K562 (cell line): ENCODE results near the gene POSTN. TPM values are rescaled to one million over a fixed set of nuclear protein-coding genes. Genes with fewer than 3 reads are reported as not detected.

ENCODE experiments used
- ATAC-seq: fragments of 200-7000 bp; cut with Tn5 transposase; 3 replicates; pipeline ENCODE4 v1.9.1; 2020; ENCODE audit warnings: moderate library complexity
- BruUV-seq: library from RNA; stranded (reverse); fragments of 400-500 nt; replicated peaks from 2 replicates; lab custom pipeline; 2021; lab: Mats Ljungman, UMichigan
- CTCF ChIA-PET: fragments of 300-600 bp; formaldehyde crosslinking; extraction: SDS; loops from one replicate; lab custom pipeline; 2021; ENCODE audit warnings: low intra/inter-chr PET ratio; lab: Yijun Ruan, JAX
- POLR2A ChIA-PET: fragments of 300-600, 350-650 bp; sonication (Branson Sonifier 250); formaldehyde crosslinking; extraction: SDS; loops from one replicate; lab custom pipeline; 2021; ENCODE audit warnings: antibody characterized with exemption, inconsistent platforms; lab: Yijun Ruan, JAX
- DNase-seq, 4 experiments: peaks; one replicate each; pipeline versions ENCODE4 v3.0.0 to v3.0.0-alpha.2; 2011 to 2018; ENCODE audit warnings: low spot score in 3 of 4, mixed read lengths in 3 of 4; ENCODE audit errors: extremely low read depth in 1 of 4
- FAIRE-seq: peaks from 2 replicates; lab custom pipeline; 2011; peaks lifted over from hg19 to GRCh38; lab: Jason Lieb, UNC
- H2AFZ ChIP-seq: 2 replicates; pipeline ENCODE4 v1.6.0; 2011; ENCODE audit warnings: low read depth, low read length, control low read depth, inconsistent platforms
- H3K27ac ChIP-seq: fragments of 200-600 bp; 3 replicates; pipeline ENCODE4 v1.8.0; 2011; ENCODE audit warnings: low read depth, mild to moderate bottlenecking, control low read depth, inconsistent platforms, low read length, moderate library complexity, mixed read lengths; ENCODE audit errors: extremely low read depth
- H3K27me3 ChIP-seq, 2 experiments: fragments of 300-600 bp in 1 of 2; 2 replicates in 1 of 2; 3 replicates in 1 of 2; pipeline versions ENCODE4 v1.6.0 to v1.8.0; 2011; ENCODE audit warnings: inconsistent platforms in 2 of 2, low read length in 2 of 2, mild to moderate bottlenecking in 1 of 2, mixed read lengths in 1 of 2, moderate library complexity in 1 of 2; ENCODE audit not compliant: control insufficient read depth in 2 of 2, insufficient read depth in 2 of 2
- H3K36me3 ChIP-seq: fragments of 300-600 bp; 3 replicates; pipeline ENCODE4 v1.8.0; 2011; ENCODE audit warnings: mild to moderate bottlenecking, low read length, inconsistent platforms; ENCODE audit not compliant: control insufficient read depth, insufficient read depth
- H3K4me1 ChIP-seq, 2 experiments: fragments of 200-600 bp in 1 of 2; replicated peaks in 1 of 2; 2 replicates in 1 of 2; 3 replicates in 1 of 2; pipeline versions ENCODE4 v1.5.1 to v1.8.0; 2011; ENCODE audit warnings: inconsistent platforms in 2 of 2, low read length in 2 of 2, mild to moderate bottlenecking in 1 of 2, mixed read lengths in 1 of 2, moderate library complexity in 1 of 2; ENCODE audit not compliant: control insufficient read depth in 2 of 2, insufficient read depth in 2 of 2
- H3K4me2 ChIP-seq: 2 replicates; pipeline ENCODE4 v1.6.1; 2011; ENCODE audit warnings: low read length, control low read depth, inconsistent platforms, mixed read lengths; ENCODE audit not compliant: insufficient read depth
- H3K4me3 ChIP-seq: fragments of 200-600 bp; sonication (generic), shearing (Covaris generic); 2 replicates; pipeline ENCODE4 v1.5.1; 2016; ENCODE audit warnings: control low read depth, inconsistent platforms
- H3K79me2 ChIP-seq: fragments of 200-600 bp; 3 replicates; pipeline ENCODE4 v1.8.0; 2011; ENCODE audit warnings: low read length, inconsistent platforms; ENCODE audit not compliant: control insufficient read depth, insufficient read depth
- H3K9ac ChIP-seq, 2 experiments: 2 replicates each; pipeline versions ENCODE4 v1.6.0 to v1.6.1; 2011; ENCODE audit warnings: low read depth in 2 of 2, low read length in 2 of 2, control low read depth in 1 of 2, inconsistent platforms in 1 of 2, mild to moderate bottlenecking in 1 of 2, mixed read lengths in 1 of 2; ENCODE audit not compliant: insufficient read depth in 1 of 2
- H3K9me1 ChIP-seq: one replicate; pipeline ENCODE4 v1.6.0; 2011; ENCODE audit warnings: inconsistent platforms, mild to moderate bottlenecking, low read length, moderate library complexity; ENCODE audit not compliant: control insufficient read depth, insufficient read depth
- H3K9me3 ChIP-seq: replicated peaks from 2 replicates; pipeline ENCODE4 v1.5.1; 2011; ENCODE audit warnings: low read depth, low read length, inconsistent platforms; ENCODE audit not compliant: control insufficient read depth, insufficient read depth
- H4K20me1 ChIP-seq: replicated peaks from 2 replicates; pipeline ENCODE4 v1.6.1; 2011; ENCODE audit warnings: low read length, inconsistent platforms, mixed read lengths; ENCODE audit not compliant: control insufficient read depth, insufficient read depth
- ETV5 ChIP-seq: sonication (generic); formaldehyde crosslinking; IDR thresholded peaks from 2 replicates; pipeline ENCODE4 v1.4.0; 2020; ENCODE audit warnings: low read depth, mild to moderate bottlenecking, missing genetic modification reagents
- FOXK1 ChIP-seq: sonication (generic); formaldehyde crosslinking; IDR thresholded peaks from 2 replicates; pipeline ENCODE4 v1.8.0; 2022; ENCODE audit warnings: missing genetic modification reagents, mild to moderate bottlenecking, borderline replicate concordance
- GTF2E2 ChIP-seq: fragments of 200-800 bp; sonication (Bioruptor generic); IDR thresholded peaks from 2 replicates; pipeline ENCODE4 v1.6.1; 2016; ENCODE audit warnings: missing genetic modification characterization, missing compliant biosample characterization
- KLF16 ChIP-seq: IDR thresholded peaks from 2 replicates; pipeline ENCODE4 v1.6.1; 2016; ENCODE audit warnings: antibody characterized with exemption
- MBD2 ChIP-seq: sonication (generic); IDR thresholded peaks from 2 replicates; pipeline ENCODE4 v1.6.1; 2016; ENCODE audit warnings: low read depth, borderline replicate concordance
- POU5F1 ChIP-seq: fragments of 150-350 bp; IDR thresholded peaks from 2 replicates; pipeline ENCODE4 v1.6.1; 2014; ENCODE audit warnings: borderline replicate concordance, low read length, low read depth, mild to moderate bottlenecking; ENCODE audit not compliant: partially characterized antibody
- SNIP1 ChIP-seq: fragments of 450-650 bp; IDR thresholded peaks from 2 replicates; pipeline ENCODE4 v1.7.1; 2017; ENCODE audit warnings: low read depth, mild to moderate bottlenecking
- ZNF143 ChIP-seq: sonication (generic); formaldehyde crosslinking; IDR thresholded peaks from 2 replicates; pipeline ENCODE4 v1.9.0; 2022; ENCODE audit warnings: mild to moderate bottlenecking, missing genetic modification reagents
- ZNF316 ChIP-seq: fragments of 450-650 bp; IDR thresholded peaks from 2 replicates; pipeline ENCODE4 v1.6.1; 2016
- WGBS: fragments of 100-300 bp; shearing (Covaris generic); methylation state at CpG from one replicate; pipeline ENCODE4 v1.1.6; 2016; ENCODE audit warnings: low coverage, mixed read lengths; ENCODE audit not compliant: insufficient coverage; ENCODE audit errors: missing lambda C conversion rate; 5-methylcytosine and 5-hydroxymethylcytosine counted together
- in situ Hi-C: fragments of 300-500 bp; cut with MboI; formaldehyde crosslinking; loops from 4 replicates; pipeline ENCODE4 v1.15.0; 2018; ENCODE audit warnings: inconsistent platforms, mixed read lengths
- intact Hi-C: fragments of 100-400 bp; cut with micrococcal nuclease; formaldehyde crosslinking; loops from 2 replicates; pipeline ENCODE4 v1.14.2; 2022
- polyA plus RNA-seq, 8 experiments: library from polyadenylated mRNA; depleted of rRNA in 4 of 8; stranded (reverse) in 5 of 8; unstranded in 3 of 8; fragments of >200 nt; fragmentation: Nextera tagmentation in 2 of 8; fragmentation: Illumina TruSeq in 1 of 8; extraction: Ambion mirVana in 2 of 8; extraction: Trizol in 1 of 8; gene quantifications; 2 replicates each; pipeline versions ENCODE4 v1.2.1 to v1.2.3, GENCODE V29; 2011 to 2014; ENCODE audit warnings: inconsistent platforms in 1 of 8, missing spikeins in 1 of 8
- total RNA-seq, 7 experiments: library from RNA; depleted of rRNA in 6 of 7; stranded (reverse); fragments of >200 nt in 6 of 7; fragmentation: Illumina TruSeq in 2 of 7; extraction: Trizol in 2 of 7; gene quantifications; 2 replicates each; pipeline versions ENCODE4 v1.2.1 to v1.2.3, GENCODE V29; 2011 to 2021; ENCODE audit warnings: low replicate concordance in 1 of 7

Gene POSTN
- total and polyA plus RNA-seq, 9 of the 15 experiments (the other 6 are each of a cell fraction or from before 2014, with no cell fraction given): 0.01 to 0.04 TPM; not detected in 7

- Histone ChIP-seq H3K9me1 (no peaks in the 10 kb centered on the region), H3K79me2 (no peaks in the 10 kb centered on the region), H3K4me3 (no peak overlapping the region), H3K4me2 (no peak overlapping the region), H3K27me3 (no peaks in the 10 kb centered on the region), H4K20me1 (no peaks in the 10 kb centered on the region), H3K36me3 (no peaks in the 10 kb centered on the region), H3K9me3 (no peaks in the 10 kb centered on the region), H3K4me1 (no peaks in the 10 kb centered on the region), H2AFZ (no peak overlapping the region), H3K9ac (no peak overlapping the region), H3K27ac (no peak overlapping the region)
- TF ChIP-seq ZNF316: peak; percentile 40; the same call in 1 of the 2 replicates
- no peak for TF ChIP-seq ETV5
- TF ChIP-seq MBD2: no peak
- no peak for FAIRE-seq
- intact Hi-C loops: no loop called here
- DNase-seq: no peak
- ATAC-seq: no peak
- BruUV-seq: no TSS peak
- WGBS: 0% methylated on average over 1 of the region's 1 CpG
- in situ Hi-C loops: no loop called here
- ChIA-PET CTCF (no interaction called here), POLR2A (no interaction called here)
These were observed 33.1 kb downstream of the POSTN start for GRCh38 chr13:37565425-37565824.

DNA sequence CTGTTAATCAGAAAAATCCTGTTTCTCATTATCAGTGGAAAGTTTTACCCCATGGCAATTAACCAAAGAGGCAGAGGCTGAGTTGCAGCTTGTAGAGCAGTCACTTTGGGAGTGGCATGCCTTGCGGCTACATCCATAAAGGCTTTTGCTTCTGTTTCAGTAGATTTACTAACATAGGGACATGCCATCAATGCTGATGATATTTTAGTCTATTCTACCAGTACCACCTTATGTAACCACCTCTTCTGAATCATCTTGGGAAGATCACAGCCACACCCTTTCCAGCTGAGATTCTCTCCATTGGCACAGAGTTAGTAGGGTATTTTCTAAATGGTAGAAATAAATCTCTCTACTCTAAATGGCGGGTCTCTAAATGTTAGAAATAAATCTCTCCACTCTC, 37.5 kb downstream of the POSTN start:
- Histone ChIP-seq H3K4me3 (no peak overlapping the region), H3K9me1 (no peaks in the 10 kb centered on the region), H3K27ac (no peak overlapping the region), H4K20me1 (no peaks in the 10 kb centered on the region), H3K9me3 (no peaks in the 10 kb centered on the region), H3K27me3 (no peaks in the 10 kb centered on the region), H3K9ac (no peak overlapping the region), H2AFZ (no peak overlapping the region), H3K4me2 (no peak overlapping the region), H3K79me2 (no peaks in the 10 kb centered on the region), H3K4me1 (no peaks in the 10 kb centered on the region), H3K36me3 (no peaks in the 10 kb centered on the region)
- CTCF ChIA-PET: no interaction called here
- POLR2A ChIA-PET: no interaction called here
- TF ChIP-seq SNIP1: no peak
- no peak for TF ChIP-seq GTF2E2
- TF ChIP-seq ZNF143 (CRISPR knock-in tag): no peak
- no peak for TF ChIP-seq POU5F1
- TF ChIP-seq FOXK1 (CRISPR knock-in tag): no peak
- no peak for TF ChIP-seq KLF16
- ATAC-seq: no peak
- 4% methylated on average over 2 of the region's 2 CpGs for WGBS
- in situ Hi-C loops: no loop called here
- no peak for DNase-seq
- intact Hi-C loops: no loop called here
- no TSS peak for BruUV-seq
- FAIRE-seq: no peak
